ENCODE data around the gene ARHGEF28. TPM values are rescaled to one million over a fixed set of nuclear protein-coding genes. Genes with fewer than 3 reads are reported as not detected.

ARHGEF28 gene
- total and polyA plus RNA-seq, 2 of the 4 experiments (the other 2 are of a cell fraction): 3.6 to 16.0 TPM

- no peak overlapping the region for H2BK120ac ChIP-seq (ENCODE audit: low read depth, low read length)
- H3K36me3 ChIP-seq (ENCODE audit: control insufficient read depth, insufficient read depth, low read length): no peaks in the 10 kb centered on the region
- H3K9me3 ChIP-seq (ENCODE audit: control insufficient read depth, insufficient read depth, low read length): no peaks in the 10 kb centered on the region
- no peak overlapping the region for H3K9ac ChIP-seq (ENCODE audit: low read depth, low read length)
- H4K5ac ChIP-seq (ENCODE audit: low read depth, low read length): no peak overlapping the region
- H4K20me1 ChIP-seq (ENCODE audit: insufficient read depth, low read length): no peaks in the 10 kb centered on the region
- no peak for DNase-seq
- dilution Hi-C loops (cut with HindIII; ENCODE audit: low sequenced_read_pairs, unreplicated experiment): no loop called here
- no peak overlapping the region for H4K8ac ChIP-seq (ENCODE audit: low read depth in 2 of 2, low read length in 2 of 2)
- peaks cover 0 to 6% of the 10 kb centered on the region in 2 experiments; a peak in 2 of 4 replicates for H3K79me1 ChIP-seq (ENCODE audit: low read depth in 1 of 2, low read length in 2 of 2)
- no peak overlapping the region for H3K56ac ChIP-seq (ENCODE audit: extremely low read depth, insufficient read depth, low read length)
- no peak overlapping the region for H3K14ac ChIP-seq (replicated peaks; ENCODE audit: low read depth, low read length)
- no peak overlapping the region for H3K4me3 ChIP-seq (ENCODE audit: insufficient read depth, low read depth, low read length)
- H3K18ac ChIP-seq (ENCODE audit: low read depth, low read length): no peak overlapping the region
- ATAC-seq (ENCODE audit: low read depth): no peak
- no peak overlapping the region for H3K4me2 ChIP-seq (ENCODE audit: low read depth, low read length)
- H2AK9ac ChIP-seq (replicated peaks; ENCODE audit: low read depth, low read length, poor library complexity): no peak overlapping the region
- H2BK20ac ChIP-seq (ENCODE audit: low read depth, low read length): no peak overlapping the region
- H2BK5ac ChIP-seq (ENCODE audit: low read depth, low read length, poor library complexity, severe bottlenecking): no peak overlapping the region
- TF ChIP-seq SMC3 (IDR thresholded peaks at IDR 0.05; ENCODE audit: low read depth, low read length): no peak
- no peak for TF ChIP-seq NFE2L2 (IDR thresholded peaks at IDR 0.05; ENCODE audit: low read depth, low read length)
- TF ChIP-seq RCOR1 (IDR thresholded peaks at IDR 0.05; ENCODE audit: insufficient replicate concordance, low read length): no peak
- no peak for TF ChIP-seq POLR2A (IDR thresholded peaks at IDR 0.05; ENCODE audit: low read depth, low read length)
- no peak for TF ChIP-seq RAD21 (IDR thresholded peaks at IDR 0.05; ENCODE audit: low read length)
- TF ChIP-seq CHD1 (IDR thresholded peaks at IDR 0.05; ENCODE audit: low read depth, low read length): no peak
- TF ChIP-seq MXI1 (IDR thresholded peaks at IDR 0.05; ENCODE audit: borderline replicate concordance, low read depth, low read length): no peak
- TF ChIP-seq ELK1 (IDR thresholded peaks at IDR 0.05; ENCODE audit: borderline replicate concordance, low read depth, low read length): no peak
- no peak for TF ChIP-seq BHLHE40 (IDR thresholded peaks at IDR 0.05; ENCODE audit: low read depth, low read length)
- no peak for TF ChIP-seq CEBPB (IDR thresholded peaks at IDR 0.05; ENCODE audit: low read depth, low read length)
- TF ChIP-seq CTCF (conservative IDR thresholded peaks at IDR 0.05; ENCODE audit: low read depth, low read length): no peak
- no peak for TF ChIP-seq MAZ (IDR thresholded peaks at IDR 0.05; ENCODE audit: borderline replicate concordance, low read depth, low read length)
- no peak for TF ChIP-seq FOS (IDR thresholded peaks at IDR 0.05; ENCODE audit: low read depth, low read length)
- no peak for TF ChIP-seq MAFK (IDR thresholded peaks at IDR 0.05; ENCODE audit: low read depth, low read length)
- TF ChIP-seq RFX5 (IDR thresholded peaks at IDR 0.05; ENCODE audit: low read depth, low read length): no peak
- H3K9me1 ChIP-seq (ENCODE audit: insufficient read depth, low read length): peaks cover 17% of the 10 kb centered on the region
- in situ Hi-C loops (cut with MboI; ENCODE audit: low sequenced_read_pairs): no loop called here
- H3K27me3 ChIP-seq (ENCODE audit: control insufficient read depth, insufficient read depth, low read length): no peaks in the 10 kb centered on the region
- no peak overlapping the region for H3K27ac ChIP-seq (ENCODE audit: insufficient read depth, low read length)
- no peak overlapping the region for H2BK15ac ChIP-seq (ENCODE audit: low read depth, low read length)
- no peak overlapping the region for H3K23ac ChIP-seq (ENCODE audit: low read depth, low read length)
- peaks cover 8% of the 10 kb centered on the region for H3K4me1 ChIP-seq (ENCODE audit: control insufficient read depth, insufficient read depth, low read length)
- CTCF ChIA-PET: no interaction called here
- WGBS, 2 experiments (ENCODE audit: extremely low coverage in 2 of 2, insufficient read length in 1 of 2): 78% methylated on average over 4 of the region's 5 CpGs; no CpG with 5 or more reads in 1 of the 2 experiments
- H4K91ac ChIP-seq (ENCODE audit: insufficient read depth, low read depth, low read length): no peak overlapping the region
- intact Hi-C loops (cut with micrococcal nuclease): no loop called here
- POLR2A ChIA-PET (ENCODE audit: unreplicated experiment): no interaction called here
- H3K4ac ChIP-seq (ENCODE audit: low read depth, low read length): no peak overlapping the region
- no TSS peak for BruUV-seq (replicated peaks)
- no peak overlapping the region for H2AK5ac ChIP-seq (ENCODE audit: low read depth, low read length)
- no peak overlapping the region for H2AFZ ChIP-seq (replicated peaks; ENCODE audit: low read length, poor library complexity)
Measured at GRCh38 chr5:73897893-73898292, 271.9 kb downstream of the ARHGEF28 start.
